ENCODE results near the gene ASB10.

The ASB10 gene

DNA sequence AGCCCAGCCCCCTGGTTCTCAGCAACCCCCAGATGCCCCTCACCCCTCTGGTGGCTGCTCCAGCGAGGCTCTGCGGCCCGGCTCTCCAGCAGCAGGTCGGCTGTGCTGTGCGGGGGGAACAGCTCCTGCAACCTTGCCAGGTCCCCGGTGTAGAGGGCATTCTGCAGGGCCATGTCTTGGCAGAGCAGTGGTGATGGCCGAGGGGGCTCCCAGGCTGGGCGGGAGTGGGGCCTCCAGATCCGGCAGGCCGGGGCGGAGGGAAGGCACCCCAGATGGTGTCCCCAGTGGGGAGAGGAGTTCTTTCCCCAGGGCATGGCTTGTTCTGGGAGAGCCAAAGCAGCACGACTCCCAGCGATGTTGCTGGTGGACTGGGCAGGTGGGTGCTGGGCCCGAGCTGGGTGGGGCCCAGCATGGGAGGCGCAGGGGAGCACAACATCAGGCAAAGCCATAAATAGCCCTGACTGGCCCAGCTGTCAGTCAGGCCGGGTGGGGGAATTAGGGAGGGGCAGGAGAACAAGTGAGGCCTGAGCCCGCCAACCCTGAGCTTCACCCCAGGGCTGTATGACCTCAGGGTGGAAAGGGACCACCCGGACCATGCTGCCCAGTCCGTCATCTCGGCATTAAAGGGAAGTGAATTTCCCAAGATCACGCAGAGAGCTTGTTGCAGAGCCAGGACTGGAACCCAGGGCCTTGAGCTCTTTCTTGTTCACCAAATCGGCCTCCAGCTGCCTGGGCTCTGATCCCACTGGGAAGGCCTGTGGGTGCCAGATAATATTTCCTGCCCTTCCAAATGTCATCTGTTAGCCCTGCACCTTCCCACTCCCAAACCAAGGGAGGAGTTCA, 580 bp upstream of the ASB10 start:
- DNase-seq (ENCODE audit: low read depth in 2 of 2) = no peak

DNA sequence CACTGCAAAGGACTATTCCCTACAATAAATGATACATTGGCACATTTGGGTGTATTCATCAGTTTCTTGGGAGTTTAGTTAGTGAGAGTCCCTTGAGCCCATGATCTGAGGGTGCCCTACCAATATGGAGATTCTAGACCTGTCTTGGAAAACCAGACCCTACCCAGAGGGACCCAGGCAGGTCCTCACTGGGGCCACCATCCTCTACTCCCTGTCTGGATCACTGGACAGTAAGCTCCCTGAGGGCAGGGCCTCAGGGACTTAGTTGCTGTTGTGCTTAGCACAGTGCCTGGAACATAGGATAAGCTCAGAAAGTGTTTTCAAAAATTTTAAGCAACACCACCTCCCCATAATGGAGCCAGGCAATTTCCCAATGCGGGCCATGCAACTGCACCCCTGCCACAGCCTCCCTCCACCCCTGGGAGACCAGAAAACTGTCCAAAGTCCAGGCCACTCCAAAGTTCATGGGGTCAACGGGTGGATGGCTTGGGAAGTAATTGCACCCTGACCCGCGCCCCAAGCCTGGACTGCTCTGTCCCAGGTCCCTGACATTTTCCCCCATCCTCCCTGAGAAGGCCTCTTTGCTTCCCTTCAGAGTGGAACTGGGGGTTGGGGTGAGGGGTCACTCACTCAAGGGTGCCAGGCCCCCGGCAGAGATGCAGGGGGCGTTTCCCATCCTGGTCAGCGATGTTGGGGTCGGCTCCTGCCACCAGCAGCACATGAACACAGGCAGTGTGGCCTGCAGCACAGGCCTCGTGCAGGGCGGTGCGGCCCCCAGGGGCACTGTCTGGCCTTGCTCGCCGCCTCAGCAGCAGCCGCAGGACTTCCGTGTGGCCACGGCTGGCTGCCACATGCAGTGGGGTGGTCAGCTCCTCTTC, 1.0 kb downstream of the ASB10 start:
- no peak for DNase-seq (ENCODE audit: low read depth in 2 of 2)

DNA sequence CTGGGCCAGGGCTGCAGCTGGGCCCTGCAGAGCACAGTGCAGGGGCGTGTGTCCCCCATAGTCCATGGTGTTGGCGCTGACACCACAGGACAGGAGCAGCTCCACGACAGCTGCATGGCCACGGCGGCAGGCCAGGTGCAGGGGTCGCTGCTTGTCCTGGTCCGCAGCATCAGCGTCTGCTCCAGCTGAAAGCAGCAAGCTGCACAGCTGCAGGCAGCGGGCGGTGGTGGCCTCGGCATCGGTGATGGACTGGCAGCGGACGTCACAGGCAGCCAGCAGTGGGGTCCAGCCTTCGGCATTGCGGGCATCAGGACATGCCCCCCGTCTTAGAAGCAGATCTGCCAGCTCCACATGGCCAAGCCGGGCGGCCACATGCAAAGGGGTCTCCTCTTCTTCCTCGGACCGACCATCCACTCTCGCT, 6.0 kb downstream of the ASB10 start:
- DNase-seq (ENCODE audit: low read depth in 2 of 2) = no peak

DNA sequence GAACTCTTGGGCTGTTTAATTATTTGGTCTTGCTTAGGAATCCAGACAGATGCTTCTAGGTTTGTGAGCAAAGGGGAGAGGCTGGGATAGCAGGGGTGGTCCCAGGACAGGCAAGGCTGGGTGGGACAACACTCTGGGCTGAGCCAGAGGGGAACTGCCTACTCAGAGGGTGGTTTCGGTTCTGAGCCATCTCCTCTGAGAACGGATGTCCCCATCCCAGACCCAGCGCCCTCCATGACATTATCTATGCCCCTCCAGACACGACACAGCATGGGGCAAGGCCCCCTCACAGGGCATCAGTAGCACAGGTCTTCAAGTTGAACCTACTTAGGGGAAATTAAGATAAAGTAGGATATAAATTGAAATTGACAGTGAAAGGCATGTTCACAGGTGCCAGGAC, 7.1 kb downstream of the ASB10 start:
- no peak for DNase-seq (ENCODE audit: low read depth in 2 of 2)

DNA sequence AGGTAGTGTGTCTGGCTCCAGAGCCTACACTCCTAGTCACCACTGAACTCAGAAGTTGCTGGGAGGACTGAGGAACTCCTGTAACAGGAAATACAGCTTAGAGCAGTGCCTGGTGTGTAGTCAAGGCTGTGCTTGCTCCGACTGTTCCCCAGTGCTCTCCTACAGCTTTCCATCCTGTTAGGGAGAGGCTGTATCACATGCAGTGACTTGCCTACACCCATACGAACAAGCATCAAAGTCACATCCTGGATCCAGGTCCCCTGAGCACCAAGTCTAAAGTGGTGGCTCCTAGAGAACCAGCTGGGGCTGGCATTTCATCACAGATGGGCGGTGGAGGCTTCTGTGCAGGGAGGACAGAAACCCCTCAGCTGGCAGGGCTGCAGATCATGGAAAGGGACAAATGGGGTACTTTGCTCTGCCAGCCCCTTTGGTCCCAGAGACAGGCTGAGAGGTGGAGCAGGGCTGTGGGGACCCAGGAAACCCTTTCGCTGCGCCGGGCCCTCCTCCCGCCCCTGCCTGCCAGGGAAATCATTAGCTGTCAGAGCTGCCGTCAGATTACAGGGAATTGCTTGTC, 7.7 kb downstream of the ASB10 start:
- no peak for DNase-seq (ENCODE audit: low read depth in 2 of 2)

DNA sequence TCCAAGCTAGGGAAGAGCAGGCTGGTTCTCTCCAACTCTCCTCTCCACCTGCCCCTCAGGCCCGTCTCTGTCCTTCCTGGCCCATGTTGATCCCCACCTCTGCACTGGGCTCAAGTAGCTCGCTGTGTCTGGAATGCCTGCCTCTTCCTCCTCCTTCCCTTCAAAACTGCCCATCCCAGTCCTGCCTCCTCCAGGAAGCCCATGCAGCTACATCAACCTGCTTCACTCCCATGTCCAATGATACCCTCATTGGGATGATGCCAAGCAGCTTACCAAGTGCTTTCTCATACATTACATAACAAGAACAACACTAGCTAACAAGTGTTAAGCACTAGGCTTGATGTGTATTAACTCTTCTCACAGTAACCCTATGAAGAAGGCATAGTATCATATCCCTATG, 8.2 kb downstream of the ASB10 start:
- DNase-seq (ENCODE audit: low read depth in 2 of 2) = no peak

DNA sequence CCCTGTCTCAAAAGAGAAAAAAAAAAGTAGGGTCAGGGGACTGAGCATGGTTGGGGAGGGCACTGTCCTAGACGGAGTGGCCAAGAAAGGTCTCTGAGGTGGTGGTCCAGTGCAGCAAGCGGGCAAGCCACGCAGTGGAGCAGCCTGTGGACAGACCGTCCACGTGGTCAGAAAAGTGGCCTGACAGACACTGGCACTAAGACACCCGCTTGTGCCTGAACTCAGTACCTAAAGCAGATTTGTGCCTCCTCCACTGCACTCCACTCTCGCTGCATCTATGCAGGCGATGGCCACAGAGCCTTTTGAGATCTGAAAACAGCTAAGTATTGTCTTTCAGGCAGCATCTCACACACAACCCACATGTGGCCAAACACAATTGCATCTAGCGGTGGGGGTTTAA, 8.8 kb downstream of the ASB10 start:
- no peak for DNase-seq (ENCODE audit: low read depth in 2 of 2)

DNA sequence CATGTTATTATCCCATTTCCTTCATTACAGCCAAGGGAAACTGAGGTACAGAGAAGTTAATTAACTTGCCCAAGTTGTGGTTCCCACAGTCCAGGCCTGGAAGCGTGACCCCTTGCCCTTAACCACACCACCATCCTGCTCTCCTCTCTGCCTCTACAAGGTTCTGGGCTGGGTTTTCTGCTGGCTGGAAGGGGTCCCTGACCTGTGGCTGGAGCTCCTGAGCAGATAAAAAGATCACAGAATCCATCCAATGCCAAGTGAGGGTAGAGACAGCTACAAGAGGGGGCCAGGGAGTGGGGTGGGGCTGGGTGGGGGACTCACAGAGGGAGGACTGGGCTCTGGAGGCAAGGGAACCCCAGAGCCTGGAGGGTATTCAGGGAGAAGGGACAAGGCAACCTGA, 9.7 kb downstream of the ASB10 start:
- DNase-seq (ENCODE audit: low read depth in 2 of 2) = no peak

DNA sequence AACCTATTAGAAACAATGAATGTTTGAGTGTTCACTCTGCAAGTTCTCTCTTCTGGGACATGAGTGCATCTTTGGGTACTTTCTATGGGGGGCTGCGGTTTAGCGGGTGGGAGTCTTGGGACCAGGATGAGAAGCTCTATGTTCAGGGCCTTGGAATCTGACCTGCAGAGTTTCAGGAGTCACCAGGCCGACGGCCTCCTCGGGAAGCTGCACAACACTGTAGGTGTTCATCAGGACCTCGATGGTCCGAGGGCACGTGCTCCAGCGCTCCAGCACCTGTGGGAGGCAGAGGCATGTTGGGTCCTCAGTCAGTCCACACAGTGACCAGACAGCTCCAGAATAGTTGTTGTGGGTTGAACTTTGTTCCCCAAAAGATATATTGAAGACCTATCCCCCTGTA, 10.6 kb downstream of the ASB10 start:
- DNase-seq (ENCODE audit: low read depth in 2 of 2) = no peak

DNA sequence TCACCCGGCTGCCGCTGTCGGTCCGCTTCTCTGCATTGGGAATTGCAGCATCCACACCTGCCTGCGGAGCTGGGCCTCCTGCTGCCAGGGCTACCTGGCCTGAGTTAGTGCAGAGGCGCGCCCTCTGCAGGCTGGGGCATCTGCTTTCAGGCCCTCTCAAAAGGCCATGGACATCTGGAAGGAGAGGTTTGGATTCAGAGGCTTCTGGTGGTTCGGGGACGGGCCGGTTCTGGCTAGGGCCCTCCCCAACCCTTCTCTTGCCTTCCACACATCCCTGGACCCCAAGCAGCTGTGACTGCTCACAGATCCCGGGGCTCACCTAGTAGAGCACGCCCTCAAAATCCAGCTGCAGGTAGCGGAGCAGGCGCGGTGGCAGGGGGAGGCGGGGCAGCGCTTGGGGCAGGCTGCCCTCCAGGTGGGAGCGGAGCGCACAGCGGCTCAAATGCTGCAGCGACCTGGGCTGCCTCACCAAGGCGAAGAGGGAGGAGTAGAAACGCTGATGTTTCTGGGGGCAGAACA, 11.2 kb downstream of the ASB10 start:
- DNase-seq (ENCODE audit: low read depth in 2 of 2) = no peak

DNA sequence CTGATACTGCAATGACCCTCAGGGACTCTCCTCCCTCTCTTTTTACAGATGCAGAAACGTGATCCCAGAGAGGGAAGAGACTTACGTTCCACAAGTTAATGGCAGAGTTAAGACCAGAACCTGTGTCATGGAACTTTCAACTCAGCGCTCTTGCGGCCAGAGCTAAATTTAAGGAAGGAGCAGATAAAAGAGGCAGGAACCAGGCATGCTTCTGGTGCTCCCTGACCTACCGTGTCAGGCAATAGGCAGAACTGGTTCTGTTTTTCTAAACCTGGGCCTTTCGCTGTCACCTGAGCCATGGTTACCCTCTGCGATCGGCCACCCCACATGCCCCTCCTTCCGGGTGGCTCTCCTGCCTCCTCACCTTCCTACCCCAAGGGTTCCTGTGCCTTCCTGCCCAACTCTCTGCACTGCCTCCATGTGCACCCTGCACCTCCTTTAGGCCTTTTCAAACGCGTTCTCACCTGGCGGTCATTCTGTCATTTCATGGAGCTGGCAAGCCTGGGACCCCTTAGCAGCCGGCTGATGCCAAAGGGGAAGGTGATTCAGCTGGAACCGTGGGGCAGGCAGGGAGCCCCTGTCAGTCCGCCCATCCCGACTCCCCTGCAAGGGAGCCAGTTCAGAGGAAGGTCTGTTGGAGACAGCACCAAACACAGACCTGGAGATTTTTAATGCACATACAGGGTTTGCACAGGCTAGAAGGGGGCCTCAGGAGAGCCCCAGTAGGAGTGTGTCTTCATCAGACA, 11.8 kb downstream of the ASB10 start:
- no peak for DNase-seq (ENCODE audit: low read depth in 2 of 2)

DNA sequence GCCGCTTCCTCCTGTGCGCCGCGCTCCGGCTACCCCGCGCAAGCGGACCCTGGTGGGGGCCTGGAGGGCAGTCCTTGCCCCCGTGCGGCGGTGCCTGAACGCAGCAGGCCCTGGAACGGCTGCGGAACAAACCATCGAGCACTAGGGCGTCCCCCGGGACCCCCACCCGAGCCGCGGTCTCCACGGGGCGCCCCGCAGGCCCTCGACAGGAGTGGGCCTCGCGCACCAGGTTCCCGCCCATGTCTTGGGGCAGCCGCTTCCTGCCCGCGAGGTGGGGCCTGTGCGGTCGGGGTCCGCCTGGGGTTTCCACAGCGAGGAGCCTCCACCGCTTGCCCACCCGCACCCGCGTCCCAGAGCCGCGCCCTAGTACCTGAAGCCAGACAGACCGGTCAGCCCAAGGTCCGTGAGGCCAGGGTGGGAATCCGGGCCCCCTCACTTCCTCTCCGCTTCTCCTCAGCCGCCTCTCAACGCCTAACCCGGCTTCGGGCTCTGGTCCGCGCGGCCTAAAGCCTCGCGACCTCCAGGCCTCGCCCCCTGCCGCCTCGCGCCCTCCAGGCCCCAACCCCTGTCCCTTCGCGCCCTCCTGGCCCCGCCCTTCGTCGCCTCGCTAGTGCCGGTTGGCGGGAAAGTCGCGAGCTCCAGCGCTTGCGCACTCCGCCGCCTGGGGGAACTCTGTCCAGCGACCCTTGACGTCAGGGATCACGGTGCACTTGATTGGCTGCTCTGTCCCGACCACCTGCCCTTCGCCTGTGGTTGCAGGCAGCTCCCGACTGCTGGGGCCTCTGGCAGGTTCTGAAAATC, 12.6 kb downstream of the ASB10 start:
- peak in 1 of 2 donors; percentile 21 for DNase-seq (ENCODE audit: low read depth in 2 of 2)

DNA sequence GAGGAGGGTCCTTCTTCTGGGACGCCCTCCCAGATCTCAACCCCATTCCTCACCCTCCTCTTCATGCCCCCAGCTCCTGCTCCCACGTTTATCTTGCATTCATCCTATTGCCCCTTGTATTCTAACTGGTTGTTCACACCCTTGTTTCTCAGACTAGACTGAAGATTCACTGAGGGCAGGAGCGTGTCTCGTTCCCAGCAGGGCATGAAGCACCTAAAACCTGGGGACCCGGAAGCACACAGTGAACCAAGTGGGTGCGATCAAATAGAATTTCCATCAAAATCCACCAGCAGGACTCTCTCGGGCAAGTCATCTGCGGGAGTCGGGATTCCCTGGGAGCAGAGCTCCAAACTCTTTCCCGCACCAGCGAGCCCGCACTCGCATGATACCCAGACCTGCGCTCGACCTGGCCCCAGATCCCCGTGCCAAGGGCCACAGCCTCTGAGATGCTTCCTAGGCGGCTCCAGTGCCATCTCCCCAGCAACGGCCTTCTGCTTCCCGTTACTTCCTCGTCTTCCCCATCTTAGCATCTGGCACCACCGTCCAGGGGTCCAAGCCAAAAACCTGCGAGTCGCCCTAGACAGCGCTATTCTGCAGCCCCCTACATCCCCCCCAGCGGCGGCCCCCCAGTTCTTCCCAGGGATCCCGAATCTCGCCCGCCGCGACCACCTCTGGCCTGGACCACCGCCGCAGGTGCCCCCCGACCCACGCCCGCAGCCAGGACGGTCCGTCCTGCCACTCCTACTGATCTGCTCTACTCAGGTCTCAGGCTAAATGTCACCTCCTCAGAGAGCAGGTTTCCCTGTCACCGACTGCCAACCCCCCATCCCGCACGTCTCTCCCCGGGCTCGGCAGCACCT, 13.4 kb downstream of the ASB10 start:
- no peak for DNase-seq (ENCODE audit: low read depth in 2 of 2)

DNA sequence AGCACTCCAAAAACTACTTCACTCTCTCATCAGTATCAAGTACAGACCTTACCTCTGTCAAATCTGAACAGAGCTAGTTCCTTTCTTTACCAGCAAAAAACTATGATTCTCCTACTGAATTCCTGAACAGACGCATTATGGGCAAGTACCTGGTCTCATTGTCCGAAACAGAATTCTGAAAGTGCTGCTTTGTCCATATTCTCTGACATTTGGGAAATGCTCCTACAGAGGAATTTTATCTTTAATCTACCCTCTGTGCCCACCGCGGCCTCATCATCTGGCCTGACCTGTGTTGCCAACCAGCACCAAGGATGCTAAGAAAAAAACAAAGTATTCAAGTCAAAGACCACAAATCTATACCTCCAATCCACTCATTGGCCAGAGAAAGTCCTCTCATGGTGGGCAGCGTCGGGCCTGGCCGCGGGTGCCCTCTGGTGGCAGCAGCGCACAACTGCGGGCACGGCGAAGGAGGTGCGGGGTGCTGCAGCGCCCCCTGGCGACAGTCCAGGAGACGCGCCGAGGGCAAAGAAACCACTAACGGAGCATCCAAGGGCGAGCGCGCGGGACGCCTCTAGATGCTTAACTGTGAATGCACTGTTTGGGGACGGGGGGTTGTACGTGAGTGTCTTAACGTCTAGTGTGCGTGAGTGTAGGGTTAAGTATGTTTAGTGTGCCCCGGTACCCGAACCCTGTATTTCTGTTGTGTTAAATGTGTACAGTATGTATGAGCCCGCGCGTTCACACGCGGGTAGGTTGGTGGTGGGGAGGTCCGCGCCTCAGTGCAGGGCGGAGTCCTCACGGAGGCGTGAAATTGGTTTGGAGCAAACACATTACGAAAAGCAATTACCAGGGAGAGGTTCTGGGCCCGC, 14.5 kb downstream of the ASB10 start:
- peak; percentile 60 to 64 for DNase-seq (ENCODE audit: low read depth in 2 of 2)

DNA sequence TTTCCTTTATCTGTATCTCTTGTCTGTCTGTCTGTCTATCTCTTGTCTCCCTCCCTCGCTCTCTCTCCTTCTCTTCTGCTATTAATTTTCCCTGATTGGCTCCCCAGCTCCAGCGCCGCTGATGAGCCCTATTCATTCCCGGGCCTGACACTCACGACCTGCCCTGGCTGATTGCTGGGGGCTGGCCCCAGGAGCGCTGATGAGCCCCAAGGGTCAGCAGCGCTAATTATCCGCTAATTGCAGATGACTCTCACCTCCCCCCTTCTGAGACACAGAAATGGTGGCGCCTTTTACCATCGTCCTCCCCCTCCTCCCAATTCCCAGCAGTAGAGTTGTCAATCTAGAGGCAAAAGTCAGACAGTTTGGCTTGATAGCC, 18.3 kb downstream of the ASB10 start:
- no peak for DNase-seq (ENCODE audit: low read depth in 2 of 2)

DNA sequence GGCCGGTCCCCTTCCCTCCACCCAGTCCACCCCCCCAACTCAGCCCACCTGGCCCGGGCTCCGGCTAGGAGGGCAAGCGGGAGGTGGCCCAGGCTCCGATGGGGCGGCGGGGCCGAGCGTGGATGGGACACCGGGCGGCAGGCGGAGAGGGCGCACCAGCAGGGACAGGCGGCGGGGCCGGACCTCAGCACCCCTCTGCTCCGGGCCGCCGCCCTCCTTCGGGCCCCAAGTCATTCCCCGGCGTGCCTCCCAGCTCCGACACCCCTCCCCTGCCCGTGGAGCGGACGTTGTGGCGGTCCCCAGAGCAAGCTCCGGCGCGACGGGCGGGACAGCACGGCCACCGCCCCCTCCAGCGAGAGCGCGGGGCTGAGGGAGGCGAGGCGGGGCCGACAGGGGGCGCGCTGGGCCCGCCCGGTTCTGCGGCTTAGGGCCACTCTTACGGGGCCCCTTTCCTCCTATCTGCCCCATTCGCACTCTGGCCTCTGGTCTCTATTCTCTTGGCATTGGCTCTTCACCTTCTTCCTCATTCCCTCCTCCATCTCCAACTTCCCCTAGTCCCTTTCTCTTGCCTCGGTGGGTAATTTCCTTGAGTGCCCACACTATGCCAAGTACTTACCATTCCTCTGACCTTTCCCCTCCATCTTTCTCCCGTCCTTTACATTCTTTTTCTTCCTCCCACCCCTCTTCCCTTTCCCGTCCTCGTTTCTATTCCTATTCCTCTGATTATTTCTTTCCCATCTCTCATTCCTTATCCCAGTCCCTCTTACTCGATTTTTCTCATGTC, 18.9 kb downstream of the ASB10 start:
- peak; percentile 40 to 56 for DNase-seq (ENCODE audit: low read depth in 2 of 2)

DNA sequence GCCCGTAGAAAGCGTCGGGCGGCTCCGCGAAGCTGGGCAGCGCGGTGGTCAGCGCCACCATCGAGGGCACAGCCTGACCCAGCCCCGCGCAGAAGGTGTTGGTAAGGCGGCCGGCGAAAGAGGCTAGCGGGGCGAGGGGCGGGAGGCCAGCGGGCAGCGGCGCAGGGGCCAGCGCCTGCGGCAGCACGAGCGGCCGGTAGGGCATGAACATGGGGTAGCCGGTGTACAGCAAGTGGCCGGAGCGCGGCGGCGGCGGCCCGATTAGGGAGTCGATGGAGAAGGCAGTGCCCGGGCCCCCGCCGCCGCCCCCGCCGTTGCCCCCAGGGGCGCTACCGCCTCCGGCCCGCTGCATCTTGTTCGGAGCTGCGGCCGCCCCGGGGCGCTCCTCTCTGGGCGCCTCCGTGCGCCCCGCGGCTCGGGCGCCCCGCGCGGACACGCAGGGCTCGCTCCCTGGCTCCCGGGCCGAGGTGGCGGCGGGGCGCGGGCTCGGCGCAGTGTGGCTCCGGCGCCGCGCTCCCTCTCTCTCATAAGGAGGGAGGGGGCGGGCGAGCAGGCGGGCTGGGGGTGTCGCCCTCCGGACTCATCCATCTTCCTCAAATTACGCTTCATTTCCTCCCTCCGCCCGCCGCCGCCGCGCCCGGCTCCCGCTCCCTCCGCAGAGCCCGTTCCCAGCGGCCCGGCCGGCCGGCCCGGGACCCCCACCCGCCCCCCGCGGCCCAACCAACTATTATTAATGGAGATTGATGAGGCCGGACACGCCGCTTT, 19.7 kb downstream of the ASB10 start, which contains the start of gene GBX1:
Gene GBX1, minus strand, starts transcription at position 498 of the 765 bp plus-strand sequence. Its CDS starts 146 bp downstream, at position 352.
- DNase-seq (ENCODE audit: low read depth in 2 of 2) = no peak

Data from stimulated activated CD8-positive, alpha-beta memory T cell treated with anti-CD3 and anti-CD28 coated beads, Interleukin-15, amount 100 ng/mL, for 48 hours (primary cell).